T-cell (primary cell): ENCODE measurements around the gene CLDN14. TPM values are rescaled to one million over a fixed set of nuclear protein-coding genes. Genes with fewer than 3 reads are reported as not detected.

Experiments used
- ATAC-seq, 4 experiments: fragments of 200-7000 bp in 3 of 4; fragments of 150-1000 bp in 1 of 4; cut with Tn5 transposase; replicated peaks in 1 of 4; 1 replicate in 3 of 4; 2 replicates in 1 of 4; pipeline ENCODE4 v1.10.0; 2021; ENCODE audit warnings: moderate library complexity in 3 of 4, mild to moderate bottlenecking in 2 of 4, moderate number of reproducible peaks in 1 of 4
- CTCF ChIA-PET, 2 donors: fragments of 300-600 bp; sonication (Branson Sonifier 250); formaldehyde crosslinking; loops; one replicate each; lab custom pipeline; 2022; ENCODE audit warnings: antibody characterized with exemption in 2 of 2; lab: Charles Lee
- POLR2A ChIA-PET, 2 donors: fragments of 300-600 bp; sonication (Branson Sonifier 250); formaldehyde crosslinking; loops; one replicate each; lab custom pipeline; 2022; ENCODE audit warnings: antibody characterized with exemption in 2 of 2; lab: Charles Lee
- DNase-seq, 35 experiments: peaks; one replicate each; pipeline versions ENCODE4 v3.0.0 to v3.0.0-alpha.2; 2013 to 2023
- H3K27ac ChIP-seq: one replicate; pipeline ENCODE4 v1.5.1; 2013; ENCODE audit warnings: low read length
- H3K27me3 ChIP-seq, 2 experiments: replicated peaks in 1 of 2; 1 replicate in 1 of 2; 2 replicates in 1 of 2; pipeline versions ENCODE4 v1.6.1 to v1.7.0; 2013; ENCODE audit warnings: low read length in 1 of 2, mixed read lengths in 1 of 2; ENCODE audit not compliant: control insufficient read depth in 2 of 2, insufficient read depth in 2 of 2; ENCODE audit errors: extremely low read depth in 1 of 2
- H3K36me3 ChIP-seq, 2 donors: 1 replicate in 1 of 2; 2 replicates in 1 of 2; pipeline versions ENCODE4 v1.6.1 to v1.7.0; 2013; ENCODE audit warnings: low read length in 1 of 2; ENCODE audit not compliant: control insufficient read depth in 2 of 2, insufficient read depth in 1 of 2; ENCODE audit errors: extremely low read depth in 1 of 2
- H3K4me1 ChIP-seq, 2 experiments: 1 replicate in 1 of 2; 2 replicates in 1 of 2; pipeline versions ENCODE4 v1.6.1 to v1.7.0; 2013; ENCODE audit warnings: low read length in 2 of 2, mixed read lengths in 1 of 2; ENCODE audit not compliant: insufficient read depth in 2 of 2, control insufficient read depth in 1 of 2; ENCODE audit errors: extremely low read depth in 1 of 2
- H3K4me3 ChIP-seq, 2 donors: 1 replicate in 1 of 2; 2 replicates in 1 of 2; pipeline versions ENCODE4 v1.5.1 to v1.7.0; 2013; ENCODE audit warnings: mild to moderate bottlenecking in 2 of 2, low read length in 1 of 2, moderate library complexity in 1 of 2; ENCODE audit not compliant: control insufficient read depth in 1 of 2; ENCODE audit errors: extremely low read depth in 1 of 2
- H3K9me3 ChIP-seq: 2 replicates; pipeline ENCODE4 v1.7.0; 2013
- H3K27ac Mint-ChIP-seq, 2 donors: one replicate each; pipeline ENCODE4 v1.8.0; 2020 to 2021; ENCODE audit warnings: mild to moderate bottlenecking in 2 of 2, mixed read lengths in 2 of 2
- H3K27me3 Mint-ChIP-seq, 2 donors: one replicate each; pipeline ENCODE4 v1.8.0; 2021 to 2022; ENCODE audit warnings: mixed read lengths in 2 of 2
- H3K36me3 Mint-ChIP-seq: one replicate; pipeline ENCODE4 v1.8.0; 2021; ENCODE audit warnings: mixed read lengths
- H3K4me1 Mint-ChIP-seq, 3 donors: one replicate each; pipeline ENCODE4 v1.8.0; 2020 to 2022; ENCODE audit warnings: mixed read lengths in 3 of 3, mild to moderate bottlenecking in 1 of 3
- H3K4me3 Mint-ChIP-seq, 3 donors: one replicate each; pipeline ENCODE4 v1.8.0; 2020 to 2022; ENCODE audit warnings: mild to moderate bottlenecking in 3 of 3, mixed read lengths in 3 of 3, moderate library complexity in 3 of 3
- H3K9me3 Mint-ChIP-seq, 3 donors: one replicate each; pipeline ENCODE4 v1.8.0; 2020 to 2022; ENCODE audit warnings: mixed read lengths in 3 of 3
- WGBS: methylation state at CpG from one replicate; pipeline ENCODE4 v1.1.5; 2013; ENCODE audit warnings: missing lambda C conversion rate; ENCODE audit not compliant: insufficient coverage; 5-methylcytosine and 5-hydroxymethylcytosine counted together
- total RNA-seq, 35 experiments: library from RNA in 6 of 35; stranded (reverse) in 6 of 35; fragments of 120-200 nt in 1 of 35; gene quantifications; one replicate each; pipeline versions ENCODE4 v1.2.1 to v1.2.4 and lab custom pipeline; 2013 to 2026

The CLDN14 gene
- total RNA-seq, 5 donors from 2014 or later (not counting 1 experiment from before 2014, with no cell fraction given), result not detected

DNA sequence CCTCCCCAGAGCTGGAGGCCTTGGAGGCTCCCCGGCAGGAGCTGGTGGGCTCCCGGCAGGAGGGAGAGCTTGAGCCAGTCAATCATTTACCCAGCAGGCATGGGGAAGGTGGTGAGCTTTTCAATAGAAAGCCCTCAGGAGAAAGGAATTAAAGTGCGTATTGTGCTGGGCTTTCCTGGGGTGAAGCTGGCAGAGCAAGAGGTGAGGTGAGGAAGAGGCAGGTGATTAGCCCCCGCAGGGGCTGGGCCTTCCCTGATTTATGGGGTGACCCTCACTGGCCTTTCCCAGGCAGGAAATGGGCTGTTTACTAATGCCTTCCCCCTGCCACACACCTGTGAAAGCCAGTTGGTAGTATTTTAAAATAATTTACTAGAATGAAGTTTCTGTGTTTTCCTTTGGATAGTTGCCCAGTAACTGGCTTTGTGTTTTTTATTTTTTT lies 25.8 kb downstream of the CLDN14 start:
- no peak overlapping the region for H3K27ac ChIP-seq
- POLR2A ChIA-PET, result no interaction called here
- no CpG with 5 or more reads among the region's 4 CpGs for WGBS
- no peaks in the 10 kb centered on the region for H3K36me3 Mint-ChIP-seq
- no peaks in the 10 kb centered on the region for H3K4me1 Mint-ChIP-seq
- CTCF ChIA-PET, result no interaction called here
- peaks cover 3 to 13% of the 10 kb centered on the region in 2 donors for H3K27me3 Mint-ChIP-seq
- DNase-seq, result no peak
- H3K9me3 Mint-ChIP-seq, result no peaks in the 10 kb centered on the region
- no peaks in the 10 kb centered on the region for H3K9me3 ChIP-seq
- H3K4me3 ChIP-seq, result no peak overlapping the region
- no peaks in the 10 kb centered on the region for H3K36me3 ChIP-seq
- no peak for ATAC-seq
- H3K4me1 ChIP-seq, result no peaks in the 10 kb centered on the region
- H3K27me3 ChIP-seq, result peaks cover 0 to 4% of the 10 kb centered on the region in 2 experiments
- H3K27ac Mint-ChIP-seq, result no peak overlapping the region
- H3K4me3 Mint-ChIP-seq, result no peak overlapping the region

DNA sequence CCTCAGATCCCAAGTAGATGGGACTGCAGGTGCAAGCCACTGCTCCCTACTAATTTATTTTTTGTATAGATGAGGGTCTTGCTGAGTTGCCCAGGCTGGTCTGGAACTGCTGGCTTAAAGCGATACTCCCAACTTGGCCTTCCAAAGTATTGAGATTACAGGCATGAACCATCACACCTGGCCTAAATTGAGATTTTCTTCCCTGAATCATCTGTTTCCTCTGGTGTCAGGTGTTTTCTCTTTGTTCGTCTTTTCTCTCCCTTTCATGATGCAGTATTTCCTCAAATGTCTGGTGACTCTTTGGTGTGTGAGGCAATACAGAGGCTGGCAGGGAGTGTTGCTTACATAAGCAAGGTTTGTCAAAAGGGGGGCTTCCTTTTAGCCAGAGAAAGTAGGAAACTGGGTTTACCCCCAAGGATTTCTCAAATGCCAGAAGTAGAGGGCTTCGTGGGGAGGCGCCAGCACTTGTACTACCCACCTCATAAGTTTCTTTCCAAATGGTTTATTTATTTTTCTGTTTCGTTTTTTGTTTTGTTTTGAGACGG lies 27.6 kb downstream of the CLDN14 start:
- peaks cover 3 to 16% of the 10 kb centered on the region in 2 donors for H3K27me3 Mint-ChIP-seq
- ATAC-seq (no peak), DNase-seq (no peak)
- POLR2A ChIA-PET, result interaction anchor here in 1 of 2 donors (0.6 kb wide), 1 partner anchor 26 kb away, joined by 3 read pairs; no protein-coding TSS in a partner anchor
- Histone ChIP-seq H3K4me3 (no peak overlapping the region), H3K27ac (no peak overlapping the region), H3K27me3 (peaks cover 0 to 3% of the 10 kb centered on the region in 2 experiments), H3K36me3 (no peaks in the 10 kb centered on the region), H3K4me1 (no peaks in the 10 kb centered on the region), H3K9me3 (no peaks in the 10 kb centered on the region)
- H3K36me3 Mint-ChIP-seq, result no peaks in the 10 kb centered on the region
- CTCF ChIA-PET, result no interaction called here
- no peak overlapping the region for H3K27ac Mint-ChIP-seq
- no peaks in the 10 kb centered on the region for H3K9me3 Mint-ChIP-seq
- no peaks in the 10 kb centered on the region for H3K4me1 Mint-ChIP-seq
- H3K4me3 Mint-ChIP-seq, result no peak overlapping the region
- no CpG with 5 or more reads among the region's 6 CpGs for WGBS

DNA sequence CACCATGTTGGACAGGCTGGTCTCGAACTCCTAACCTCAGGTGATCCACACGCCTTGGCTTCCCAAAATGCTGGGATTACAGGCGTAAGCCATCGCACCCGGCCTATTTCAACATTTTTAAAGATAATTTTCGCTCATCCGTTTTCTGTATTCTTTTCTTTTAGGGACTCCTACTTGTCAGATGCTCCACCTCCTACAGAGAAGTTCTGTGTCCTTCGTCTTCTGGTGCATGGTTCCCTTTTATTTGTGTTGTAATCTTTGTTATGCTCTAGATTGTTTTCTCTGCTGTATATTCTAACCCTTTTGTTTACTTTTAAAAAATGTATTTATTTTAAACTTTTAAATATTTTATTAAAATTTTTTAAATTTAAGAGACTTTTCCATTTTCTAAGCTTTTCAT lies 28.4 kb downstream of the CLDN14 start:
- no peaks in the 10 kb centered on the region for H3K4me1 ChIP-seq
- ChIA-PET CTCF (no interaction called here), POLR2A (interaction anchor here in 1 of 2 donors (0.6 kb wide), 1 partner anchor 26 kb away, joined by 3 read pairs; no protein-coding TSS in a partner anchor)
- no peak overlapping the region for H3K27ac ChIP-seq
- H3K27me3 ChIP-seq, result peaks cover 0 to 3% of the 10 kb centered on the region in 2 experiments
- H3K27me3 Mint-ChIP-seq, result peaks cover 3 to 22% of the 10 kb centered on the region in 2 donors
- no peak overlapping the region for H3K27ac Mint-ChIP-seq
- H3K36me3 Mint-ChIP-seq, result no peaks in the 10 kb centered on the region
- no peaks in the 10 kb centered on the region for H3K4me1 Mint-ChIP-seq
- no peak overlapping the region for H3K4me3 Mint-ChIP-seq
- ATAC-seq, result no peak
- no peak for DNase-seq
- no peaks in the 10 kb centered on the region for H3K36me3 ChIP-seq
- H3K4me3 ChIP-seq, result no peak overlapping the region
- WGBS, result no CpG with 5 or more reads among the region's 8 CpGs
- no peaks in the 10 kb centered on the region for H3K9me3 ChIP-seq
- no peaks in the 10 kb centered on the region for H3K9me3 Mint-ChIP-seq

DNA sequence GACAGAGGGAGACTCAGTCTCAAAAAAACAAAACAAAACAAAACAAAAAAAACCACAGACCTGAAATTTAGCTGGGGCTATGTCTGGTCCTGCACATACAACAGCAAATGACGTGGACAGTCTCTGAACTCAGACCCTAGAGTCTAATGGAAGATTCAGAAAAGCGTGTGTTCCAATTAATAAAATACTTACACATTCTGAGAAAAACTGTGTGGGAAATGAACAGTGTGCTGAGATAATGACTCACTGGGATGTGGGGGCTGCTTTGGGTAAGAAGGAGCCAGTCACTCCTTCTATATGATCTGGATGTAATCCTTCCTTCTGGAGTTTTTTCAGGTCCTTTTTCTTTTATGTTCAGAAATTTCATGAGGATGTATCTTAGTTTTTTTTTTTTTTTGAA lies 29.4 kb downstream of the CLDN14 start:
- WGBS, result no CpG with 5 or more reads among the region's 2 CpGs
- Mint-ChIP-seq H3K9me3 (no peaks in the 10 kb centered on the region), H3K27ac (no peak overlapping the region), H3K36me3 (no peaks in the 10 kb centered on the region), H3K4me1 (no peaks in the 10 kb centered on the region), H3K4me3 (no peak overlapping the region), H3K27me3 (peaks cover 3 to 21% of the 10 kb centered on the region in 2 donors)
- DNase-seq (no peak), ATAC-seq (no peak)
- Histone ChIP-seq H3K4me1 (no peaks in the 10 kb centered on the region), H3K27ac (no peak overlapping the region), H3K27me3 (peaks cover 0 to 3% of the 10 kb centered on the region in 2 experiments), H3K36me3 (no peaks in the 10 kb centered on the region), H3K4me3 (no peak overlapping the region), H3K9me3 (no peaks in the 10 kb centered on the region)
- POLR2A ChIA-PET, result no interaction called here
- CTCF ChIA-PET, result no interaction called here

DNA sequence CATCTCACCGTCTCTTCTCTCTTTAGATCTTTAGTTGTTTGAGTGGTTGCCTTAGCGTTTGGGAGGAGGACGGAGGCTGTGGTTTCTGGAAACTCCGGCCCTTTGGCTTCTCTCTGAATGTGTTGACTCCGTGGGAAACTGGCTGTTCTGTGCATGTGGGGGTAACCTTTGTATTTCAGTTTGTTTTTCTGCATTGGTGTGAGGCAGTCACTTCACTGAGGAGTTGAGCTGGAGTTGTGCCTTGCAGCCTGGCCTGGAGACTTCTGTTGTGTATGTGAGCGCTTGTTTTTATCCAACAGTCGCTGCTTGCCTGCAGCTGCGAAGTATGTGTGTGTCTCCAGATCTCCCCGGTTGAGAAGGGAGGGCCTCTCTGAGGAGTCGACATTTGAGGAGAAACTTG lies 33.6 kb downstream of the CLDN14 start:
- no peaks in the 10 kb centered on the region for H3K36me3 Mint-ChIP-seq
- DNase-seq (no peak), ATAC-seq (no peak)
- no peak overlapping the region for H3K27ac ChIP-seq
- no peaks in the 10 kb centered on the region for H3K36me3 ChIP-seq
- H3K27ac Mint-ChIP-seq, result no peak overlapping the region
- H3K27me3 Mint-ChIP-seq, result peaks cover 0 to 15% of the 10 kb centered on the region in 2 donors
- 87% methylated on average over 10 of the region's 10 CpGs for WGBS
- no peaks in the 10 kb centered on the region for H3K9me3 ChIP-seq
- ChIA-PET POLR2A (interaction anchor here in 1 of 2 donors (0.6 kb wide), 1 partner anchor 1012 kb away, joined by 4 read pairs; no protein-coding TSS in a partner anchor), CTCF (no interaction called here)
- H3K4me3 Mint-ChIP-seq, result no peak overlapping the region
- H3K4me1 ChIP-seq, result no peaks in the 10 kb centered on the region
- peaks cover 0 to 3% of the 10 kb centered on the region in 2 experiments for H3K27me3 ChIP-seq
- H3K9me3 Mint-ChIP-seq, result no peaks in the 10 kb centered on the region
- H3K4me1 Mint-ChIP-seq, result no peaks in the 10 kb centered on the region
- no peak overlapping the region for H3K4me3 ChIP-seq

DNA sequence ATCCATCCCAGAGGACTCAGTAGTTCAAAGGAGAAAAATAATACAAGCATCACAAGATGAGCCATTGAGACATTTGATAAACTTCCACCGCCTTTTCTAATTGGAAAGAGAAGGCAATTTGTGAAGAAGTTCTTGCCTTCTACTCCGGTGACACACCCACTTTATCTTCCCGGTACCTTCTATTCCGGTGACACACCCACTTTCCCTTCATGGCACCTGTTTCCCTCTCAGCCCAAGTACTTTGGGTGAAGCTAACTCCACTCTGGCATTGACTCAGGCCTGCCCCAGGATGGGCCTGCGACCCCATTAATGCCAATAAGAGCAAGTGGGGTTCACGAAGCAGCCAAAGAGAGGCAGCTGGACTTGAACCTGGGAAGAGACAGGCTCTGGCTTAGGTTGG lies 38.2 kb downstream of the CLDN14 start:
- Mint-ChIP-seq H3K36me3 (no peaks in the 10 kb centered on the region), H3K27me3 (peaks cover 0 to 12% of the 10 kb centered on the region in 2 donors), H3K9me3 (peaks cover 0 to 5% (median 2%) of the 10 kb centered on the region in 3 donors), H3K4me1 (no peaks in the 10 kb centered on the region), H3K27ac (no peak overlapping the region), H3K4me3 (no peak overlapping the region)
- ChIA-PET CTCF (no interaction called here), POLR2A (no interaction called here)
- H3K36me3 ChIP-seq, result no peaks in the 10 kb centered on the region
- no peak for DNase-seq
- ATAC-seq, result no peak
- no peaks in the 10 kb centered on the region for H3K4me1 ChIP-seq
- no peak overlapping the region for H3K4me3 ChIP-seq
- no peak overlapping the region for H3K27ac ChIP-seq
- no peaks in the 10 kb centered on the region for H3K9me3 ChIP-seq
- peaks cover 0 to under 1% of the 10 kb centered on the region in 2 experiments for H3K27me3 ChIP-seq
- 92% methylated on average over 4 of the region's 6 CpGs for WGBS
